ENCODE results near the gene SIPA1L3. TPM values are rescaled to one million over a fixed set of nuclear protein-coding genes. Genes with fewer than 3 reads are reported as not detected.

Gene SIPA1L3
- total and polyA plus RNA-seq, 2 of the 13 experiments (the other 11 are each of a cell fraction or from before 2014, with no cell fraction given): 5.5 to 7.7 TPM

GRCh38 chr19:38164526-38164925, 257.5 kb downstream of the SIPA1L3 start:
- Histone ChIP-seq H3K4me3 (replicated peaks in 1 of 3; ENCODE audit: insufficient read depth in 1 of 3, low read depth in 2 of 3, low read length in 3 of 3) (no peak overlapping the region), H3K79me2 (ENCODE audit: insufficient read depth, low read length) (no peaks in the 10 kb centered on the region), H3K27ac (ENCODE audit: extremely low read length, insufficient read depth, low read length) (no peak overlapping the region), H3K27me3 (ENCODE audit: control insufficient read depth in 1 of 2, insufficient read depth in 2 of 2, low read length in 2 of 2) (no peaks in the 10 kb centered on the region), H3K9me3 (ENCODE audit: low read length) (peaks cover 9% of the 10 kb centered on the region; the same call in 1 of the 2 replicates), H3K4me1 (ENCODE audit: insufficient read depth, low read length) (no peaks in the 10 kb centered on the region), H2AFZ (ENCODE audit: low read length) (no peak overlapping the region), H3K4me2 (ENCODE audit: low read depth, low read length) (no peak overlapping the region), H3K9ac (ENCODE audit: insufficient read depth, low read depth, low read length) (no peak overlapping the region), H4K20me1 (ENCODE audit: insufficient read depth, low read length) (no peaks in the 10 kb centered on the region), H3K36me3 (replicated peaks in 1 of 2; ENCODE audit: control insufficient read depth in 1 of 2, insufficient read depth in 2 of 2, low read length in 2 of 2) (peaks cover 10 to 37% of the 10 kb centered on the region in 2 experiments; a peak in 4 of 5 replicates)
- FAIRE-seq (no peak), ATAC-seq (no peak), DNase-seq (ENCODE audit: low spot score) (no peak)
- POLR2A ChIA-PET: no interaction called here
- in situ Hi-C loops (cut with HindIII; ENCODE audit: extremely low pct_ligation_motif_present, low pct_unique_long_range_greater_than_20kb): no loop called here
- WGBS (ENCODE audit: low lambda C conversion rate): 100% methylated on average over 14 of the region's 25 CpGs
- BruUV-seq (replicated peaks): no TSS peak
- intact Hi-C loops (cut with micrococcal nuclease; ENCODE audit: unreplicated experiment): no loop called here
- CTCF ChIA-PET (ENCODE audit: low intra/inter-chr PET ratio, low total read pairs): no interaction called here
- TF ChIP-seq CREB1 (IDR thresholded peaks at IDR 0.05): no peak
- TF ChIP-seq CREB1 (CRISPR knock-in tag; IDR thresholded peaks at IDR 0.05): no peak
- no peak for TF ChIP-seq ZNF260 (CRISPR knock-in tag; IDR thresholded peaks at IDR 0.05; ENCODE audit: borderline replicate concordance, low read depth)
- TF ChIP-seq U2AF2 (IDR thresholded peaks at IDR 0.05; ENCODE audit: low read depth, low read length): no peak
- no peak for TF ChIP-seq POGK (CRISPR knock-in tag; conservative IDR thresholded peaks at IDR 0.05)
- TF ChIP-seq HOXA9 (CRISPR knock-in tag; IDR thresholded peaks at IDR 0.05; ENCODE audit: borderline replicate concordance): no peak
- no peak for TF ChIP-seq RBM22 (optimal IDR thresholded peaks at IDR 0.05; ENCODE audit: low read length)
- TF ChIP-seq ZNF512 (CRISPR knock-in tag; IDR thresholded peaks at IDR 0.05): no peak
- TF ChIP-seq ZIK1 (CRISPR knock-in tag; IDR thresholded peaks at IDR 0.05; ENCODE audit: borderline replicate concordance, low read depth): no peak
- TF ChIP-seq NFRKB (IDR thresholded peaks at IDR 0.05): no peak
- TF ChIP-seq ZHX2 (IDR thresholded peaks at IDR 0.05; ENCODE audit: low read depth): no peak
- TF ChIP-seq ZHX2 (CRISPR knock-in tag; IDR thresholded peaks at IDR 0.05; ENCODE audit: borderline replicate concordance): no peak
- no peak for TF ChIP-seq MIXL1 (CRISPR knock-in tag; IDR thresholded peaks at IDR 0.05)
- TF ChIP-seq NR0B2 (CRISPR knock-in tag; IDR thresholded peaks at IDR 0.05): no peak
- no peak for TF ChIP-seq NFKB2 (CRISPR knock-in tag; IDR thresholded peaks at IDR 0.05; ENCODE audit: borderline replicate concordance)
- no peak for TF ChIP-seq TBX2 (CRISPR knock-in tag; IDR thresholded peaks at IDR 0.05; ENCODE audit: borderline replicate concordance)
- no peak for TF ChIP-seq SMARCC2 (IDR thresholded peaks at IDR 0.05)
